ENCODE measurements around the gene GRID1.
"Not testable (repeated sequence)": the region's sequence is repeated elsewhere in the genome, so short reads cannot be mapped to it uniquely, and the experiment has no call there.

- not testable (repeated sequence) for TF ChIP-seq EP300 (IDR thresholded peaks at IDR 0.05; ENCODE audit: low read depth); POLR2A (IDR thresholded peaks at IDR 0.05); POLR2AphosphoS5 (IDR thresholded peaks at IDR 0.05)
- TF ChIP-seq, protein P1, sequence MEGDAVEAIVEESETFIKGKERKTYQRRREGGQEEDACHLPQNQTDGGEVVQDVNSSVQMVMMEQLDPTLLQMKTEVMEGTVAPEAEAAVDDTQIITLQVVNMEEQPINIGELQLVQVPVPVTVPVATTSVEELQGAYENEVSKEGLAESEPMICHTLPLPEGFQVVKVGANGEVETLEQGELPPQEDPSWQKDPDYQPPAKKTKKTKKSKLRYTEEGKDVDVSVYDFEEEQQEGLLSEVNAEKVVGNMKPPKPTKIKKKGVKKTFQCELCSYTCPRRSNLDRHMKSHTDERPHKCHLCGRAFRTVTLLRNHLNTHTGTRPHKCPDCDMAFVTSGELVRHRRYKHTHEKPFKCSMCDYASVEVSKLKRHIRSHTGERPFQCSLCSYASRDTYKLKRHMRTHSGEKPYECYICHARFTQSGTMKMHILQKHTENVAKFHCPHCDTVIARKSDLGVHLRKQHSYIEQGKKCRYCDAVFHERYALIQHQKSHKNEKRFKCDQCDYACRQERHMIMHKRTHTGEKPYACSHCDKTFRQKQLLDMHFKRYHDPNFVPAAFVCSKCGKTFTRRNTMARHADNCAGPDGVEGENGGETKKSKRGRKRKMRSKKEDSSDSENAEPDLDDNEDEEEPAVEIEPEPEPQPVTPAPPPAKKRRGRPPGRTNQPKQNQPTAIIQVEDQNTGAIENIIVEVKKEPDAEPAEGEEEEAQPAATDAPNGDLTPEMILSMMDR (IDR thresholded peaks at IDR 0.05) = not testable (repeated sequence)
Measured at GRCh38 chr10:86389109-86389440, 22.5 kb upstream of the GRID1 start.
